SK-N-MC (cell line): Measurements from ENCODE around the gene RPS26.

Experiments
- EZH2 ChIP-seq: fragments of 200-600 bp; sonication (generic); IDR thresholded peaks from one replicate; pipeline ENCODE4 v1.6.1; 2017; ENCODE audit warnings: antibody characterized with exemption
- POLR2AphosphoS5 ChIP-seq: IDR thresholded peaks from 2 replicates; pipeline ENCODE4 v1.6.1; 2012; ENCODE audit warnings: mild to moderate bottlenecking, low read depth, low read length, borderline replicate concordance

GRCh38 chr12:55996715-55997534 is 44.8 kb upstream of the RPS26 start, which contains the start of gene SUOX:
- TF ChIP-seq POLR2AphosphoS5 (no peak), EZH2 (no peak)
